Type B pancreatic cell (in vitro differentiated cells): ENCODE data around the gene TBX15. TPM values are rescaled to one million over a fixed set of nuclear protein-coding genes. Genes with fewer than 3 reads are reported as not detected.
"Not testable (repeated sequence)": the region's sequence is repeated elsewhere in the genome, so short reads cannot be mapped to it uniquely, and the experiment has no call there.

Experiments
- DNase-seq: peaks from one replicate; pipeline ENCODE4 v3.0.0; 2021; ENCODE audit warnings: mixed read lengths; ENCODE audit not compliant: unreplicated experiment; ENCODE audit errors: extremely low spot score
- H3K27ac Mint-ChIP-seq: 2 replicates; pipeline ENCODE4 v1.8.0; 2021; ENCODE audit warnings: mild to moderate bottlenecking, mixed read lengths
- H3K27me3 Mint-ChIP-seq: 2 replicates; pipeline ENCODE4 v1.8.0; 2021; ENCODE audit warnings: mixed read lengths
- H3K36me3 Mint-ChIP-seq: 2 replicates; pipeline ENCODE4 v1.8.0; 2021; ENCODE audit warnings: mixed read lengths
- H3K4me1 Mint-ChIP-seq: one replicate; pipeline ENCODE4 v1.8.0; 2021; ENCODE audit warnings: mixed read lengths; ENCODE audit not compliant: unreplicated experiment
- H3K4me3 Mint-ChIP-seq: 2 replicates; pipeline ENCODE4 v1.8.0; 2021; ENCODE audit warnings: mild to moderate bottlenecking, mixed read lengths
- H3K9me3 Mint-ChIP-seq: 2 replicates; pipeline ENCODE4 v1.8.0; 2021; ENCODE audit warnings: mixed read lengths
- total RNA-seq: library from RNA; stranded (reverse); gene quantifications from 2 replicates; pipeline ENCODE4 v1.2.1, GENCODE V29; 2021; ENCODE audit warnings: low replicate concordance
- TF ChIP-seq, protein P1 (sequence below): fragments of 200-600 bp; sonication (generic); conservative IDR thresholded peaks from 2 replicates; pipeline ENCODE4 v1.5.0; 2021; ENCODE audit warnings: antibody characterized with exemption, mild to moderate bottlenecking

TBX15 gene
- total RNA-seq, 1 donor from 2014 or later = 8.5 TPM

- no peaks in the 10 kb centered on the region for H3K4me1 Mint-ChIP-seq
- H3K27ac Mint-ChIP-seq = no peak overlapping the region
- TF ChIP-seq, protein P1, sequence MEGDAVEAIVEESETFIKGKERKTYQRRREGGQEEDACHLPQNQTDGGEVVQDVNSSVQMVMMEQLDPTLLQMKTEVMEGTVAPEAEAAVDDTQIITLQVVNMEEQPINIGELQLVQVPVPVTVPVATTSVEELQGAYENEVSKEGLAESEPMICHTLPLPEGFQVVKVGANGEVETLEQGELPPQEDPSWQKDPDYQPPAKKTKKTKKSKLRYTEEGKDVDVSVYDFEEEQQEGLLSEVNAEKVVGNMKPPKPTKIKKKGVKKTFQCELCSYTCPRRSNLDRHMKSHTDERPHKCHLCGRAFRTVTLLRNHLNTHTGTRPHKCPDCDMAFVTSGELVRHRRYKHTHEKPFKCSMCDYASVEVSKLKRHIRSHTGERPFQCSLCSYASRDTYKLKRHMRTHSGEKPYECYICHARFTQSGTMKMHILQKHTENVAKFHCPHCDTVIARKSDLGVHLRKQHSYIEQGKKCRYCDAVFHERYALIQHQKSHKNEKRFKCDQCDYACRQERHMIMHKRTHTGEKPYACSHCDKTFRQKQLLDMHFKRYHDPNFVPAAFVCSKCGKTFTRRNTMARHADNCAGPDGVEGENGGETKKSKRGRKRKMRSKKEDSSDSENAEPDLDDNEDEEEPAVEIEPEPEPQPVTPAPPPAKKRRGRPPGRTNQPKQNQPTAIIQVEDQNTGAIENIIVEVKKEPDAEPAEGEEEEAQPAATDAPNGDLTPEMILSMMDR = no peak
- no peak for DNase-seq
- peaks cover 15% of the 10 kb centered on the region for H3K27me3 Mint-ChIP-seq
- H3K36me3 Mint-ChIP-seq = no peaks in the 10 kb centered on the region
- no peak overlapping the region for H3K4me3 Mint-ChIP-seq
- no peaks in the 10 kb centered on the region for H3K9me3 Mint-ChIP-seq
Observed at GRCh38 chr1:118918230-118918939, 69.8 kb downstream of the TBX15 start.

- H3K4me3 Mint-ChIP-seq, H3K36me3 Mint-ChIP-seq, H3K27ac Mint-ChIP-seq, H3K9me3 Mint-ChIP-seq, H3K4me1 Mint-ChIP-seq, DNase-seq: not testable (repeated sequence)
- H3K27me3 Mint-ChIP-seq = peaks cover 22% of the 10 kb centered on the region
Observed at GRCh38 chr1:118916346-118916745, 71.8 kb downstream of the TBX15 start.

- Mint-ChIP-seq H3K27ac (no peak overlapping the region), H3K9me3 (no peaks in the 10 kb centered on the region), H3K27me3 (peaks cover 13% of the 10 kb centered on the region), H3K4me1 (no peaks in the 10 kb centered on the region), H3K4me3 (no peak overlapping the region), H3K36me3 (no peaks in the 10 kb centered on the region)
- TF ChIP-seq, protein P1 = no peak
- no peak for DNase-seq
Observed at GRCh38 chr1:118914379-118915161, 73.6 kb downstream of the TBX15 start.

DNA sequence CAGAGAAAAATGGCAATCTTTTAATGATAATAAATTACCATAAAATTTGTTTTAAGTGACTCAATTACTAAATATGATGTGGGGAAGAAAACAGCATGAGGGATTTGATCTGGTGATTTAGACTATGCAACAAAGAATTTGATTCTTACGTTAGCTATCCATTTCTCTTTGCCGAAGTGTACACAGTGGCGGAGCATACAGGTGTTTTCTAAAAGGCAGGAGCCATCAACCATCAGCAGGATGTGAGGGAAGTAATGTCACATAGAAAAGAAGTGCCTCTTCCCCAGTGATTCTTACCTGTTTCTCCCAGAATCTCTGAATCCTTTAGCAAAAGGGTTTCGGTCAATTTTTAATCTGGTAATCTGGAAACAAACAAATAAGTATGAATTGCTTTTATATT is 74.3 kb downstream of the TBX15 start:
- Mint-ChIP-seq H3K27ac (no peak overlapping the region), H3K9me3 (no peaks in the 10 kb centered on the region), H3K4me1 (no peaks in the 10 kb centered on the region), H3K4me3 (no peak overlapping the region), H3K27me3 (peaks cover 14% of the 10 kb centered on the region), H3K36me3 (no peaks in the 10 kb centered on the region)
- DNase-seq = no peak
- TF ChIP-seq, protein P1 = no peak

DNA sequence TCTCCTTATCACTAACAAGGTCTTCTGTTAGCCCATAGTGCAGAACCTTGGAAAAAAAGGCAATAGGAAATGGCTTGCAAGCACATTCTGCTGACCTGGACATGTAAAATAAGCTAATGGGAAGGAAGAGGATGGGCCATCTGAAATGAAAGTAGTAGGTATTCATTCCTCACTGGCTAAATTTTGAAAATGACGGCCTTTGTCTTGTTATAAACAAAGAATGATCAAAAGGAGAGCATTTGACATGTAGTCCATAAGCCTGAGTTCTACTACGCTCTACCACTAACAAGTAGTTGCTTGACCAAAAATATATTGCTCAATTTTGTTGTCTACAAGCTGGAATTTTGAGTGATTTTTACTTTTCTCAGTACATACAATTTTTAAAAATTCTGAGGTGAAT is 75.6 kb downstream of the TBX15 start:
- Mint-ChIP-seq H3K27ac (no peak overlapping the region), H3K36me3 (no peaks in the 10 kb centered on the region), H3K27me3 (peaks cover 18% of the 10 kb centered on the region), H3K4me3 (no peak overlapping the region), H3K4me1 (no peaks in the 10 kb centered on the region), H3K9me3 (no peaks in the 10 kb centered on the region)
- TF ChIP-seq, protein P1 = no peak
- DNase-seq = no peak

GRCh38 chr1:118911571-118911970 is 76.6 kb downstream of the TBX15 start:
- no peaks in the 10 kb centered on the region for H3K9me3 Mint-ChIP-seq

More at GRCh38 chr1:118911571-118911970, 76.6 kb downstream of the TBX15 start:
- peaks cover 19% of the 10 kb centered on the region for H3K27me3 Mint-ChIP-seq
- H3K4me1 Mint-ChIP-seq = no peaks in the 10 kb centered on the region
- DNase-seq = no peak
- TF ChIP-seq, protein P1 = no peak
- H3K4me3 Mint-ChIP-seq = no peak overlapping the region
- H3K36me3 Mint-ChIP-seq = no peaks in the 10 kb centered on the region
- no peak overlapping the region for H3K27ac Mint-ChIP-seq
